H1 (cell line): ENCODE measurements around the gene TMEM161B. TPM values are rescaled to one million over a fixed set of nuclear protein-coding genes. Genes with fewer than 3 reads are reported as not detected.

Experiments
- CTCF ChIA-PET: fragments of 300-600 bp; sonication (Branson Sonifier 250); formaldehyde crosslinking; loops from one replicate; lab custom pipeline; 2021; ENCODE audit not compliant: partially characterized antibody; lab: Charles Lee
- POLR2A ChIA-PET: fragments of 300-600 bp; sonication (Branson Sonifier 250); formaldehyde crosslinking; loops from one replicate; lab custom pipeline; 2021; ENCODE audit warnings: inconsistent platforms; ENCODE audit not compliant: partially characterized antibody; lab: Charles Lee
- DNase-seq, 2 experiments: peaks; one replicate each; pipeline versions ENCODE4 v3.0.0 to v3.0.0-alpha.2; 2010 to 2022; ENCODE audit warnings: low spot score in 2 of 2, low read depth in 1 of 2, mixed read lengths in 1 of 2
- FAIRE-seq: peaks from 2 replicates; lab custom pipeline; 2011; peaks lifted over from hg19 to GRCh38; lab: Jason Lieb, UNC
- H2AFZ ChIP-seq: 2 replicates; pipeline ENCODE4 v1.8.1; 2012; ENCODE audit warnings: low read length, inconsistent platforms
- H2AK5ac ChIP-seq: 2 replicates; pipeline ENCODE4 v1.6.1; 2013; ENCODE audit warnings: low read depth, low read length
- H2BK120ac ChIP-seq: replicated peaks from 2 replicates; pipeline ENCODE3; 2013; ENCODE audit warnings: low read depth, low read length, inconsistent platforms
- H2BK12ac ChIP-seq: 2 replicates; pipeline ENCODE4 v1.6.1; 2013; ENCODE audit warnings: low read depth, low read length
- H2BK15ac ChIP-seq: 2 replicates; pipeline ENCODE4 v1.6.1; 2013; ENCODE audit warnings: low read length
- H2BK20ac ChIP-seq: 2 replicates; pipeline ENCODE4 v1.6.1; 2013; ENCODE audit warnings: low read length
- H2BK5ac ChIP-seq: 2 replicates; pipeline ENCODE4 v1.6.1; 2013; ENCODE audit warnings: low read depth, low read length
- H3K14ac ChIP-seq: 2 replicates; pipeline ENCODE4 v1.6.1; 2013; ENCODE audit warnings: inconsistent platforms; ENCODE audit not compliant: insufficient read length
- H3K18ac ChIP-seq: 2 replicates; pipeline ENCODE4 v1.6.1; 2013; ENCODE audit warnings: low read length; ENCODE audit errors: extremely low read depth
- H3K23ac ChIP-seq: 2 replicates; pipeline ENCODE4 v1.6.1; 2013; ENCODE audit warnings: inconsistent platforms; ENCODE audit not compliant: insufficient read length
- H3K23me2 ChIP-seq: 2 replicates; pipeline ENCODE4 v1.6.1; 2013; ENCODE audit warnings: low read depth, low read length
- H3K27ac ChIP-seq: 2 replicates; pipeline ENCODE4 v1.6.1; 2011; ENCODE audit warnings: low read depth, low read length, inconsistent platforms
- H3K27me3 ChIP-seq, 4 experiments: replicated peaks in 1 of 4; 1 replicate in 1 of 4; 2 replicates in 3 of 4; pipeline versions ENCODE4 v1.6.1 to v1.8.1; 2011 to 2013; ENCODE audit warnings: low read length in 3 of 4, mild to moderate bottlenecking in 3 of 4, inconsistent platforms in 2 of 4, mixed read lengths in 2 of 4, moderate library complexity in 1 of 4; ENCODE audit not compliant: control insufficient read depth in 3 of 4, insufficient read depth in 3 of 4; ENCODE audit errors: extremely low read depth in 1 of 4
- H3K36me3 ChIP-seq, 4 experiments: 2 replicates each; pipeline versions ENCODE4 v1.6.1 to v1.8.1; 2011 to 2013; ENCODE audit warnings: mild to moderate bottlenecking in 4 of 4, low read length in 3 of 4, moderate library complexity in 2 of 4, control low read depth in 1 of 4, inconsistent platforms in 1 of 4; ENCODE audit not compliant: insufficient read depth in 4 of 4, control insufficient read depth in 2 of 4
- H3K4ac ChIP-seq: replicated peaks from 2 replicates; pipeline ENCODE3; 2013; ENCODE audit warnings: low read length, low read depth, mixed read lengths, inconsistent platforms; ENCODE audit not compliant: insufficient read length
- H3K4me1 ChIP-seq, 4 experiments: replicated peaks in 1 of 4; 1 replicate in 1 of 4; 2 replicates in 3 of 4; pipeline versions ENCODE4 v1.6.1 to v1.8.1; 2011 to 2013; ENCODE audit warnings: low read length in 3 of 4, inconsistent platforms in 2 of 4, mixed read lengths in 1 of 4; ENCODE audit not compliant: insufficient read depth in 4 of 4, control insufficient read depth in 3 of 4
- H3K4me2 ChIP-seq, 2 experiments: 2 replicates each; pipeline versions ENCODE4 v1.6.1 to v1.8.1; 2011 to 2013; ENCODE audit warnings: low read depth in 2 of 2, low read length in 2 of 2, control low read depth in 1 of 2, inconsistent platforms in 1 of 2, mild to moderate bottlenecking in 1 of 2; ENCODE audit not compliant: insufficient read depth in 1 of 2
- H3K4me3 ChIP-seq, 4 experiments: fragments of 200-600, 300-600 bp in 1 of 4; sonication (generic), shearing (Covaris generic), sonication (Bioruptor Twin) in 1 of 4; 2 replicates each; pipeline versions ENCODE4 v1.5.1 to v1.8.1; 2011 to 2016; ENCODE audit warnings: low read length in 4 of 4, low read depth in 3 of 4, control low read depth in 2 of 4, inconsistent platforms in 2 of 4, mild to moderate bottlenecking in 2 of 4, mixed read lengths in 1 of 4, moderate library complexity in 1 of 4; ENCODE audit not compliant: insufficient read depth in 2 of 4; ENCODE audit errors: extremely low read depth in 1 of 4
- H3K56ac ChIP-seq: replicated peaks from 2 replicates; pipeline ENCODE3; 2013; ENCODE audit warnings: low read depth, mild to moderate bottlenecking, mixed read lengths, low read length, inconsistent platforms; ENCODE audit not compliant: insufficient read length
- H3K79me1 ChIP-seq: 2 replicates; pipeline ENCODE4 v1.6.1; 2013; ENCODE audit warnings: low read depth, low read length, control low read depth
- H3K79me2 ChIP-seq, 2 experiments: 2 replicates each; pipeline versions ENCODE4 v1.6.1 to v1.8.1; 2012 to 2013; ENCODE audit warnings: low read length in 2 of 2, mild to moderate bottlenecking in 2 of 2, inconsistent platforms in 1 of 2; ENCODE audit not compliant: insufficient read depth in 2 of 2, control insufficient read depth in 1 of 2
- H3K9ac ChIP-seq, 4 experiments: replicated peaks in 1 of 4; 1 replicate in 1 of 4; 2 replicates in 3 of 4; pipeline versions ENCODE4 v1.6.1 to v1.8.1; 2011 to 2013; ENCODE audit warnings: low read depth in 3 of 4, low read length in 3 of 4, control low read depth in 2 of 4, mild to moderate bottlenecking in 2 of 4, moderate library complexity in 2 of 4, inconsistent platforms in 1 of 4; ENCODE audit errors: extremely low read depth in 1 of 4
- H3K9me3 ChIP-seq, 2 experiments: 2 replicates each; pipeline versions ENCODE4 v1.6.1 to v1.8.1; 2012 to 2013; ENCODE audit warnings: mild to moderate bottlenecking in 2 of 2, moderate library complexity in 2 of 2, control low read depth in 1 of 2, inconsistent platforms in 1 of 2, low read depth in 1 of 2, low read length in 1 of 2, mixed read lengths in 1 of 2; ENCODE audit not compliant: insufficient read depth in 2 of 2
- H4K20me1 ChIP-seq, 2 experiments: replicated peaks in 1 of 2; 2 replicates each; pipeline versions ENCODE3 to v1.8.1; 2011 to 2013; ENCODE audit warnings: inconsistent platforms in 2 of 2, low read length in 2 of 2, mild to moderate bottlenecking in 1 of 2; ENCODE audit not compliant: insufficient read depth in 2 of 2, control insufficient read depth in 1 of 2
- H4K5ac ChIP-seq: 2 replicates; pipeline ENCODE4 v1.6.1; 2013; ENCODE audit warnings: low read length, low read depth, mixed read lengths, inconsistent platforms; ENCODE audit not compliant: insufficient read length
- H4K8ac ChIP-seq: 2 replicates; pipeline ENCODE4 v1.8.0; 2013; ENCODE audit warnings: mild to moderate bottlenecking, moderate library complexity, low read length, inconsistent platforms; ENCODE audit not compliant: insufficient read depth; ENCODE audit errors: extremely low read depth
- H4K91ac ChIP-seq: replicated peaks from 2 replicates; pipeline ENCODE3; 2013; ENCODE audit warnings: low read length, mixed read lengths, inconsistent platforms; ENCODE audit not compliant: insufficient read length
- BACH1 ChIP-seq: IDR thresholded peaks from 2 replicates; pipeline ENCODE4 v1.6.1; 2012; ENCODE audit warnings: low read length, improper control_type of control experiment
- CREB1 ChIP-seq: IDR thresholded peaks from 2 replicates; pipeline ENCODE4 v1.6.1; 2012; ENCODE audit warnings: inconsistent platforms
- EP300 ChIP-seq, 2 experiments: IDR thresholded peaks; 1 replicate in 1 of 2; 2 replicates in 1 of 2; pipeline ENCODE4 v1.6.1; 2011 to 2012; ENCODE audit warnings: low read depth in 2 of 2, low read length in 2 of 2, mild to moderate bottlenecking in 2 of 2, borderline replicate concordance in 1 of 2, inconsistent platforms in 1 of 2, moderate library complexity in 1 of 2
- HDAC2 ChIP-seq, 2 experiments: fragments of 300-600 bp in 1 of 2; sonication (generic) in 1 of 2; IDR thresholded peaks; 2 replicates each; pipeline ENCODE4 v1.6.1; 2011 to 2012; ENCODE audit warnings: low read depth in 2 of 2, low read length in 2 of 2, mild to moderate bottlenecking in 2 of 2, moderate library complexity in 2 of 2, borderline replicate concordance in 1 of 2, inconsistent platforms in 1 of 2
- HDAC6 ChIP-seq: IDR thresholded peaks from one replicate; pipeline ENCODE4 v1.7.1; 2012; ENCODE audit warnings: low read depth, mild to moderate bottlenecking, inconsistent platforms, low read length, moderate library complexity
- JUN ChIP-seq: IDR thresholded peaks from 2 replicates; pipeline ENCODE4 v1.6.1; 2011; ENCODE audit warnings: low read depth, mild to moderate bottlenecking, improper control_type of control experiment, low read length
- MAFK ChIP-seq: IDR thresholded peaks from 2 replicates; pipeline ENCODE4 v1.6.1; 2012; ENCODE audit warnings: low read depth, mild to moderate bottlenecking, improper control_type of control experiment, low read length
- NANOG ChIP-seq: IDR thresholded peaks from 2 replicates; pipeline ENCODE4 v1.6.1; 2011; ENCODE audit warnings: low read length, low read depth, mild to moderate bottlenecking, inconsistent platforms; ENCODE audit not compliant: insufficient read depth, poor library complexity, severe bottlenecking
- RAD21 ChIP-seq, 2 experiments: IDR thresholded peaks in 1 of 2; conservative IDR thresholded peaks in 1 of 2; 2 replicates each; pipeline ENCODE4 v1.6.1; 2011; ENCODE audit warnings: low read depth in 2 of 2, low read length in 2 of 2, improper control_type of control experiment in 1 of 2, inconsistent platforms in 1 of 2, mild to moderate bottlenecking in 1 of 2, moderate library complexity in 1 of 2
- RFX5 ChIP-seq: IDR thresholded peaks from 2 replicates; pipeline ENCODE4 v1.6.1; 2011; ENCODE audit warnings: low read depth, low read length, improper control_type of control experiment, borderline replicate concordance
- RXRA ChIP-seq: IDR thresholded peaks from 2 replicates; pipeline ENCODE4 v1.6.1; 2011; ENCODE audit warnings: low read depth, mild to moderate bottlenecking, low read length, moderate library complexity; ENCODE audit not compliant: insufficient read depth
- SIX5 ChIP-seq: IDR thresholded peaks from 2 replicates; pipeline ENCODE4 v1.6.1; 2011; ENCODE audit warnings: mild to moderate bottlenecking, low read depth, low read length
- SP4 ChIP-seq: IDR thresholded peaks from 2 replicates; pipeline ENCODE4 v1.6.1; 2012; ENCODE audit warnings: low read length, inconsistent platforms
- TBP ChIP-seq: IDR thresholded peaks from 2 replicates; pipeline ENCODE4 v1.6.1; 2011; ENCODE audit warnings: low read depth, low read length, improper control_type of control experiment
- TCF12 ChIP-seq: IDR thresholded peaks from 2 replicates; pipeline ENCODE4 v1.6.1; 2011; ENCODE audit warnings: low read depth, mild to moderate bottlenecking, low read length
- YY1 ChIP-seq: IDR thresholded peaks from 2 replicates; pipeline ENCODE4 v1.6.1; 2011; ENCODE audit warnings: low read depth, mild to moderate bottlenecking, low read length
- polyA plus RNA-seq, 7 experiments: library from polyadenylated mRNA; depleted of rRNA in 3 of 7; stranded (reverse) in 5 of 7; unstranded in 2 of 7; fragments of >200 nt in 5 of 7; fragments of 200-250 nt in 2 of 7; gene quantifications; 1 replicate in 5 of 7; 2 replicates in 1 of 7; 4 replicates in 1 of 7; pipeline versions ENCODE4 v1.2.1 to v1.2.3, GENCODE V29; 2011 to 2013; ENCODE audit warnings: missing spikeins in 2 of 7, mixed read lengths in 2 of 7
- total RNA-seq: library from RNA; stranded (reverse); fragmentation: NEBNext Ultra II Directional; extraction: Animal tissue kit (Norgen Biotek cat#: 25700); gene quantifications from 2 replicates; pipeline ENCODE4 v1.2.1, GENCODE V29; 2021

Gene TMEM161B
- total and polyA plus RNA-seq, 2 of the 8 experiments (the other 6 are each of a cell fraction or from before 2014, with no cell fraction given) = 7.4 to 13.8 TPM

GRCh38 chr5:88283690-88284089 is 15.0 kb upstream of the TMEM161B start:
- Histone ChIP-seq H3K9ac (no peak overlapping the region), H3K9me3 (no peaks in the 10 kb centered on the region), H2AFZ (no peak overlapping the region), H3K4ac (no peak overlapping the region), H4K8ac (no peak overlapping the region), H3K27me3 (no peaks in the 10 kb centered on the region; a peak in 1 of 7 replicates), H4K20me1 (peaks cover 0 to 2% of the 10 kb centered on the region in 2 experiments), H3K36me3 (peaks cover 0 to 21% (median 3%) of the 10 kb centered on the region in 4 experiments; a peak in 5 of 8 replicates), H3K14ac (no peak overlapping the region), H2BK12ac (no peak overlapping the region), H3K27ac (no peak overlapping the region), H3K79me1 (no peaks in the 10 kb centered on the region; the same call in 1 of the 2 replicates), H3K23ac (no peak overlapping the region), H4K91ac (no peak overlapping the region), H2BK5ac (no peak overlapping the region), H2BK15ac (no peak overlapping the region), H3K4me3 (no peak overlapping the region), H2BK20ac (no peak overlapping the region), H2BK120ac (no peak overlapping the region), H3K23me2 (no peaks in the 10 kb centered on the region), H4K5ac (no peak overlapping the region), H3K4me2 (no peak overlapping the region), H3K79me2 (no peaks in the 10 kb centered on the region), H2AK5ac (no peak overlapping the region), H3K4me1 (no peaks in the 10 kb centered on the region), H3K56ac (no peak overlapping the region), H3K18ac (no peak overlapping the region)
- CTCF ChIA-PET = no interaction called here
- DNase-seq = no peak
- FAIRE-seq = no peak
- POLR2A ChIA-PET = interaction anchor here (1.4 kb wide), 1 partner anchor 14 kb away, joined by 3 read pairs; no protein-coding TSS in a partner anchor
- TF ChIP-seq NANOG (no peak), HDAC2 (IDR thresholded peaks at IDR 0.05; ENCODE audit: borderline replicate concordance in 1 of 2, low read depth in 2 of 2, low read length in 2 of 2) (no peak), RFX5 (no peak), RAD21 (IDR thresholded peaks at IDR 0.05 in 1 of 2, conservative IDR thresholded peaks at IDR 0.05 in 1 of 2; ENCODE audit: low read depth in 2 of 2, low read length in 2 of 2) (no peak), RXRA (no peak), TCF12 (no peak), HDAC6 (no peak), YY1 (no peak), SIX5 (no peak), SP4 (no peak), JUN (no peak), EP300 (IDR thresholded peaks at IDR 0.05; ENCODE audit: borderline replicate concordance in 1 of 2, low read depth in 2 of 2, low read length in 2 of 2) (no peak), CREB1 (no peak), BACH1 (no peak), MAFK (no peak), TBP (no peak)
